HCT116 (cell line): ENCODE measurements around the gene STUM. TPM values are rescaled to one million over a fixed set of nuclear protein-coding genes. Genes with fewer than 3 reads are reported as not detected.

Experiments
- ATAC-seq: fragments of 200-7000 bp; cut with Tn5 transposase; 2 replicates; pipeline ENCODE4 v1.9.1; 2020; ENCODE audit warnings: mild to moderate bottlenecking, moderate library complexity
- BruUV-seq: library from RNA; stranded (reverse); fragments of 400-500 nt; replicated peaks from 2 replicates; lab custom pipeline; 2021; lab: Mats Ljungman, UMichigan
- CTCF ChIA-PET: fragments of 300-600 bp; sonication (Branson Sonifier 250); formaldehyde crosslinking; loops from one replicate; lab custom pipeline; 2021; ENCODE audit warnings: antibody characterized with exemption; lab: Charles Lee
- POLR2A ChIA-PET: fragments of 300-600, 350-600 bp; sonication (Branson Sonifier 250); formaldehyde crosslinking; loops from one replicate; lab custom pipeline; 2021; ENCODE audit warnings: antibody characterized with exemption; lab: Charles Lee
- RAD21 ChIA-PET, 2 experiments: fragments of 300-600 bp; sonication (Branson Sonifier 250); formaldehyde crosslinking; loops; one replicate each; lab custom pipeline; 2023; ENCODE audit warnings: low total read pairs in 2 of 2; ENCODE audit not compliant: uncharacterized antibody in 2 of 2, unreplicated experiment in 2 of 2, low non-redundant PET in 1 of 2; lab: Charles Lee
- DNase-seq: peaks from one replicate; pipeline ENCODE4 v3.0.0-alpha.2; 2010; ENCODE audit warnings: low read depth, low spot score
- H2AFZ ChIP-seq: fragments of 200-600 bp; shearing (Covaris generic), sonication (generic); 2 replicates; pipeline ENCODE4 v1.6.1; 2017; ENCODE audit warnings: low read depth, mixed run types, mixed read lengths, antibody characterized with exemption, low read length; ENCODE audit not compliant: poor library complexity, severe bottlenecking
- H3K27ac ChIP-seq: 2 replicates; pipeline ENCODE4 v1.5.1; 2012; ENCODE audit warnings: low read depth, low read length
- H3K27me3 ChIP-seq: fragments of 200-600 bp; sonication (generic); 2 replicates; pipeline ENCODE4 v1.6.1; 2016; ENCODE audit warnings: mixed run types, low read length, mixed read lengths; ENCODE audit not compliant: insufficient read depth
- H3K36me3 ChIP-seq, 2 experiments: fragments of 200-500 bp in 1 of 2; fragments of 200-600 bp in 1 of 2; sonication (Bioruptor generic) in 1 of 2; sonication (generic) in 1 of 2; 2 replicates each; pipeline versions ENCODE4 v1.5.1 to v1.6.1; 2014 to 2016; ENCODE audit warnings: low read length in 2 of 2, inconsistent platforms in 1 of 2, mixed read lengths in 1 of 2, mixed run types in 1 of 2; ENCODE audit not compliant: insufficient read depth in 2 of 2, control insufficient read depth in 1 of 2
- H3K4me1 ChIP-seq, 2 experiments: fragments of 200-600 bp in 1 of 2; sonication (generic) in 1 of 2; 2 replicates each; pipeline versions ENCODE4 v1.5.1 to v1.6.1; 2012 to 2017; ENCODE audit warnings: low read length in 2 of 2, inconsistent platforms in 1 of 2, mild to moderate bottlenecking in 1 of 2, mixed read lengths in 1 of 2, mixed run types in 1 of 2, moderate library complexity in 1 of 2; ENCODE audit not compliant: insufficient read depth in 2 of 2, control insufficient read depth in 1 of 2
- H3K4me2 ChIP-seq: fragments of 200-600 bp; sonication (generic); 2 replicates; pipeline ENCODE4 v1.6.1; 2017; ENCODE audit warnings: mixed run types, low read length, mixed read lengths
- H3K4me3 ChIP-seq, 2 experiments: fragments of 200-600 bp in 1 of 2; sonication (generic) in 1 of 2; replicated peaks in 1 of 2; 2 replicates each; pipeline ENCODE4 v1.5.1; 2011 to 2016; ENCODE audit warnings: low read length in 2 of 2, control low read depth in 1 of 2, low read depth in 1 of 2, mild to moderate bottlenecking in 1 of 2, mixed read lengths in 1 of 2, mixed run types in 1 of 2
- H3K79me2 ChIP-seq: fragments of 200-600 bp; sonication (generic); 2 replicates; pipeline ENCODE4 v1.6.1; 2017; ENCODE audit warnings: mild to moderate bottlenecking, mixed run types, low read length, moderate library complexity, mixed read lengths; ENCODE audit not compliant: insufficient read depth
- H3K9ac ChIP-seq: fragments of 200-600 bp; sonication (generic); 2 replicates; pipeline ENCODE4 v1.6.1; 2016; ENCODE audit warnings: low read length, mixed read lengths
- H3K9me2 ChIP-seq: fragments of 200-600 bp; sonication (generic), shearing (Covaris generic); 2 replicates; pipeline ENCODE4 v1.6.1; 2017; ENCODE audit warnings: mixed run types, mild to moderate bottlenecking, moderate library complexity; ENCODE audit not compliant: insufficient read depth
- H3K9me3 ChIP-seq, 2 experiments: fragments of 200-500 bp in 1 of 2; fragments of 200-600 bp in 1 of 2; sonication (Bioruptor generic) in 1 of 2; sonication (generic) in 1 of 2; 2 replicates each; pipeline ENCODE4 v1.6.1; 2014 to 2017; ENCODE audit warnings: low read length in 2 of 2, mixed read lengths in 2 of 2, inconsistent platforms in 1 of 2, low read depth in 1 of 2, mild to moderate bottlenecking in 1 of 2, mixed run types in 1 of 2, moderate library complexity in 1 of 2; ENCODE audit not compliant: control insufficient read depth in 1 of 2, insufficient read depth in 1 of 2
- H4K20me1 ChIP-seq: fragments of 200-600 bp; sonication (generic), shearing (Covaris generic); 2 replicates; pipeline ENCODE4 v1.6.1; 2017; ENCODE audit warnings: mixed run types, mild to moderate bottlenecking, moderate library complexity; ENCODE audit not compliant: insufficient read depth
- ATF3 ChIP-seq: IDR thresholded peaks from 2 replicates; pipeline ENCODE4 v1.6.1; 2012
- CEBPB ChIP-seq: IDR thresholded peaks from 2 replicates; pipeline ENCODE4 v1.6.1; 2012; ENCODE audit warnings: low read depth
- EGR1 ChIP-seq: IDR thresholded peaks from 2 replicates; pipeline ENCODE4 v1.6.1; 2012; ENCODE audit warnings: low read depth
- ELF1 ChIP-seq: IDR thresholded peaks from 2 replicates; pipeline ENCODE4 v1.6.1; 2012; ENCODE audit warnings: low read depth, borderline replicate concordance
- EZH2 ChIP-seq: fragments of 200-600 bp; sonication (generic); IDR thresholded peaks from 2 replicates; pipeline ENCODE4 v1.6.1; 2017; ENCODE audit warnings: antibody characterized with exemption, mixed run types
- EZH2phosphoT487 ChIP-seq: fragments of 200-600 bp; IDR thresholded peaks from 2 replicates; pipeline ENCODE4 v1.6.1; 2018; ENCODE audit warnings: antibody characterized with exemption, borderline replicate concordance
- FOSL1 ChIP-seq: IDR thresholded peaks from 2 replicates; pipeline ENCODE4 v1.6.1; 2012; ENCODE audit warnings: low read depth
- JUND ChIP-seq: IDR thresholded peaks from 2 replicates; pipeline ENCODE4 v1.6.1; 2012
- POLR2A ChIP-seq: IDR thresholded peaks from 2 replicates; pipeline ENCODE4 v1.7.0; 2011; ENCODE audit warnings: borderline replicate concordance; ENCODE audit not compliant: insufficient read depth, insufficient read length; ENCODE audit errors: extremely low read depth
- POLR2AphosphoS5 ChIP-seq: IDR thresholded peaks from 2 replicates; pipeline ENCODE4 v1.6.1; 2011; ENCODE audit warnings: mild to moderate bottlenecking, low read depth, low read length, moderate library complexity
- RAD21 ChIP-seq: IDR thresholded peaks from 2 replicates; pipeline ENCODE4 v1.6.1; 2012; ENCODE audit warnings: low read depth, mild to moderate bottlenecking
- SP1 ChIP-seq: IDR thresholded peaks from 2 replicates; pipeline ENCODE4 v1.6.1; 2012; ENCODE audit warnings: low read depth
- SRF ChIP-seq: IDR thresholded peaks from 2 replicates; pipeline ENCODE4 v1.6.1; 2012; ENCODE audit warnings: low read depth
- TCF7L2 ChIP-seq: IDR thresholded peaks from 2 replicates; pipeline ENCODE4 v1.7.0; 2011; ENCODE audit warnings: borderline replicate concordance, inconsistent platforms; ENCODE audit not compliant: insufficient read depth, insufficient read length; ENCODE audit errors: extremely low read depth
- ZFX ChIP-seq: fragments of 450-650 bp; IDR thresholded peaks from 2 replicates; pipeline ENCODE4 v1.6.1; 2017
- intact Hi-C: fragments of 100-400 bp; cut with micrococcal nuclease; formaldehyde crosslinking; loops from 2 replicates; pipeline ENCODE4 v1.10.0; 2022
- total RNA-seq: library from RNA; stranded (reverse); gene quantifications from one replicate; pipeline ENCODE4 v1.2.1, GENCODE V29; 2021; ENCODE audit not compliant: unreplicated experiment
- TF ChIP-seq, protein P1 (sequence below): IDR thresholded peaks from 2 replicates; pipeline ENCODE4 v1.6.1; 2012
- TF ChIP-seq, protein P2 (sequence below): IDR thresholded peaks from 2 replicates; pipeline ENCODE4 v1.6.1; 2012; ENCODE audit warnings: low read depth
- TF ChIP-seq, protein P3 (sequence below): IDR thresholded peaks from 2 replicates; pipeline ENCODE4 v1.6.1; 2011; ENCODE audit warnings: mild to moderate bottlenecking, low read length, moderate library complexity; ENCODE audit not compliant: insufficient replicate concordance; ENCODE audit errors: extremely low read depth

STUM gene
- total RNA-seq, 1 experiment from 2014 or later = not detected

- Histone ChIP-seq H3K9me2 (no peaks in the 10 kb centered on the region), H3K79me2 (no peaks in the 10 kb centered on the region), H3K27ac (no peak overlapping the region), H3K27me3 (0 out of 2 replicates have a peak, but pooled peaks cover 3% of the 10 kb centered on the region), H3K4me2 (no peak overlapping the region), H2AFZ (no peak overlapping the region), H3K36me3 (no peaks in the 10 kb centered on the region), H3K4me3 (no peak overlapping the region), H3K9me3 (no peaks in the 10 kb centered on the region), H3K4me1 (peaks cover 7 to 18% of the 10 kb centered on the region in 2 experiments; a peak in 3 of 4 replicates), H4K20me1 (no peaks in the 10 kb centered on the region), H3K9ac (no peak overlapping the region)
- TF ChIP-seq, protein P1, sequence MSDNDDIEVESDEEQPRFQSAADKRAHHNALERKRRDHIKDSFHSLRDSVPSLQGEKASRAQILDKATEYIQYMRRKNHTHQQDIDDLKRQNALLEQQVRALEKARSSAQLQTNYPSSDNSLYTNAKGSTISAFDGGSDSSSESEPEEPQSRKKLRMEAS = no peak
- TF ChIP-seq TCF7L2 (no peak), EZH2phosphoT487 (no peak), SP1 (no peak), ZFX (no peak), EZH2 (no peak), SRF (no peak), CEBPB (no peak), ELF1 (no peak), ATF3 (no peak), FOSL1 (no peak), POLR2A (no peak), POLR2AphosphoS5 (no peak), JUND (no peak), RAD21 (no peak), EGR1 (no peak)
- TF ChIP-seq, protein P2, sequence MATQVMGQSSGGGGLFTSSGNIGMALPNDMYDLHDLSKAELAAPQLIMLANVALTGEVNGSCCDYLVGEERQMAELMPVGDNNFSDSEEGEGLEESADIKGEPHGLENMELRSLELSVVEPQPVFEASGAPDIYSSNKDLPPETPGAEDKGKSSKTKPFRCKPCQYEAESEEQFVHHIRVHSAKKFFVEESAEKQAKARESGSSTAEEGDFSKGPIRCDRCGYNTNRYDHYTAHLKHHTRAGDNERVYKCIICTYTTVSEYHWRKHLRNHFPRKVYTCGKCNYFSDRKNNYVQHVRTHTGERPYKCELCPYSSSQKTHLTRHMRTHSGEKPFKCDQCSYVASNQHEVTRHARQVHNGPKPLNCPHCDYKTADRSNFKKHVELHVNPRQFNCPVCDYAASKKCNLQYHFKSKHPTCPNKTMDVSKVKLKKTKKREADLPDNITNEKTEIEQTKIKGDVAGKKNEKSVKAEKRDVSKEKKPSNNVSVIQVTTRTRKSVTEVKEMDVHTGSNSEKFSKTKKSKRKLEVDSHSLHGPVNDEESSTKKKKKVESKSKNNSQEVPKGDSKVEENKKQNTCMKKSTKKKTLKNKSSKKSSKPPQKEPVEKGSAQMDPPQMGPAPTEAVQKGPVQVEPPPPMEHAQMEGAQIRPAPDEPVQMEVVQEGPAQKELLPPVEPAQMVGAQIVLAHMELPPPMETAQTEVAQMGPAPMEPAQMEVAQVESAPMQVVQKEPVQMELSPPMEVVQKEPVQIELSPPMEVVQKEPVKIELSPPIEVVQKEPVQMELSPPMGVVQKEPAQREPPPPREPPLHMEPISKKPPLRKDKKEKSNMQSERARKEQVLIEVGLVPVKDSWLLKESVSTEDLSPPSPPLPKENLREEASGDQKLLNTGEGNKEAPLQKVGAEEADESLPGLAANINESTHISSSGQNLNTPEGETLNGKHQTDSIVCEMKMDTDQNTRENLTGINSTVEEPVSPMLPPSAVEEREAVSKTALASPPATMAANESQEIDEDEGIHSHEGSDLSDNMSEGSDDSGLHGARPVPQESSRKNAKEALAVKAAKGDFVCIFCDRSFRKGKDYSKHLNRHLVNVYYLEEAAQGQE = no peak
- TF ChIP-seq, protein P3, sequence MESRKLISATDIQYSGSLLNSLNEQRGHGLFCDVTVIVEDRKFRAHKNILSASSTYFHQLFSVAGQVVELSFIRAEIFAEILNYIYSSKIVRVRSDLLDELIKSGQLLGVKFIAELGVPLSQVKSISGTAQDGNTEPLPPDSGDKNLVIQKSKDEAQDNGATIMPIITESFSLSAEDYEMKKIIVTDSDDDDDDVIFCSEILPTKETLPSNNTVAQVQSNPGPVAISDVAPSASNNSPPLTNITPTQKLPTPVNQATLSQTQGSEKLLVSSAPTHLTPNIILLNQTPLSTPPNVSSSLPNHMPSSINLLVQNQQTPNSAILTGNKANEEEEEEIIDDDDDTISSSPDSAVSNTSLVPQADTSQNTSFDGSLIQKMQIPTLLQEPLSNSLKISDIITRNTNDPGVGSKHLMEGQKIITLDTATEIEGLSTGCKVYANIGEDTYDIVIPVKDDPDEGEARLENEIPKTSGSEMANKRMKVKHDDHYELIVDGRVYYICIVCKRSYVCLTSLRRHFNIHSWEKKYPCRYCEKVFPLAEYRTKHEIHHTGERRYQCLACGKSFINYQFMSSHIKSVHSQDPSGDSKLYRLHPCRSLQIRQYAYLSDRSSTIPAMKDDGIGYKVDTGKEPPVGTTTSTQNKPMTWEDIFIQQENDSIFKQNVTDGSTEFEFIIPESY = no peak
- no TSS peak for BruUV-seq
- intact Hi-C loops = loop anchor here (1.0 to 10.0 kb wide), 3 partner anchors 195 to 803 kb away; no protein-coding TSS in a partner anchor
- ATAC-seq = peak; percentile 3; the same call in 1 of the 2 replicates
- POLR2A ChIA-PET = interaction anchor here (1.0 kb wide), 1 partner anchor 194 kb away, joined by 3 read pairs; no protein-coding TSS in a partner anchor
- CTCF ChIA-PET = interaction anchor here (0.7 to 3.0 kb wide), 6 partner anchors 15 to 813 kb away, joined by 3 to 17 read pairs (median 4); no protein-coding TSS in a partner anchor
- RAD21 ChIA-PET = interaction anchor here (0.6 to 2.0 kb wide), 2 partner anchors 54 to 194 kb away, joined by 3 to 4 read pairs; no protein-coding TSS in a partner anchor
- DNase-seq = no peak
Measured at GRCh38 chr1:226633541-226634165, 85.1 kb downstream of the STUM start.
